ENCODE data around the gene WDR90. TPM values are rescaled to one million over a fixed set of nuclear protein-coding genes. Genes with fewer than 3 reads are reported as not detected.
A peak's percentile ranks its signal among the peaks of the same experiment; 100 is the strongest.

Gene WDR90
- total and polyA plus RNA-seq, 10 of the 15 experiments (the other 5 are each of a cell fraction or from before 2014, with no cell fraction given): 2.0 to 65.0 (median 16.7) TPM

DNA sequence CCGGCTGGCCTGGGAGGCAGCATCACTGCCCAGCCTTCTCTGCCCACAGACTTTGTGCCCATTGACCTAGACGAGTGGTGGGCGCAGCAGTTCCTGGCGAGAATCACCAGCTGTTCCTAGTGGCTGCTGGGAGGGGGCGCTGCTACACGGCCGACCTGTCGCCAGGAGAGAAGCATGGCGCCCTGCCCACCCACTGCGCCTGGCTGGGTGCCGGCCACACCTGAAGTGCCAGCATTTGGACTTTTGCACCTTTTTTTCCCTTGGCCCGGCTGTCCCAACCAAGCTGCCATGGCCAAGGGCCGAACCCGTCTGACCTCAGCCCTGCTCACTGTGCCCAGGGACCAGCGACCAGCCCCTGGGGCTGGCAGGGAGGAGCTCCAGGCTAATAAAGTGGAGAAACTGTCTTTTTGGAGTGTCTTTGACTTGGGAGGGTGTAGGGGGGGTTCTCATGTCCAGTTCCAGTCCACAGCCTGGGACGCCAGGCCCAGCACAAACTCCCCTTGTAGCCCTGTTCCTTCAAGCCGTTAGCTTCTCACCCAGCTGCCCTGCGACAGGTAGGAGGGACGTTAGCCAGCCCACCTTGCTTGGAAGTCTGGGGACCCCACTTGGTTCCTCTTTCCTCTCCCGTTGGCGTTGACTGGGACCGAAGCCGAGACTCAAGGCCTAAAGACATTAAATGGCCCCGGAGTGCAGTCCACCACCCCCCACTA, 939 bp upstream of the WDR90 start (continued):
- no peak for TF ChIP-seq ZBTB4 (CRISPR knock-in tag; IDR thresholded peaks at IDR 0.05)
- no peak for TF ChIP-seq POU2F2 (IDR thresholded peaks at IDR 0.05; ENCODE audit: borderline replicate concordance, low read depth, low read length)
- TF ChIP-seq, protein P1, sequence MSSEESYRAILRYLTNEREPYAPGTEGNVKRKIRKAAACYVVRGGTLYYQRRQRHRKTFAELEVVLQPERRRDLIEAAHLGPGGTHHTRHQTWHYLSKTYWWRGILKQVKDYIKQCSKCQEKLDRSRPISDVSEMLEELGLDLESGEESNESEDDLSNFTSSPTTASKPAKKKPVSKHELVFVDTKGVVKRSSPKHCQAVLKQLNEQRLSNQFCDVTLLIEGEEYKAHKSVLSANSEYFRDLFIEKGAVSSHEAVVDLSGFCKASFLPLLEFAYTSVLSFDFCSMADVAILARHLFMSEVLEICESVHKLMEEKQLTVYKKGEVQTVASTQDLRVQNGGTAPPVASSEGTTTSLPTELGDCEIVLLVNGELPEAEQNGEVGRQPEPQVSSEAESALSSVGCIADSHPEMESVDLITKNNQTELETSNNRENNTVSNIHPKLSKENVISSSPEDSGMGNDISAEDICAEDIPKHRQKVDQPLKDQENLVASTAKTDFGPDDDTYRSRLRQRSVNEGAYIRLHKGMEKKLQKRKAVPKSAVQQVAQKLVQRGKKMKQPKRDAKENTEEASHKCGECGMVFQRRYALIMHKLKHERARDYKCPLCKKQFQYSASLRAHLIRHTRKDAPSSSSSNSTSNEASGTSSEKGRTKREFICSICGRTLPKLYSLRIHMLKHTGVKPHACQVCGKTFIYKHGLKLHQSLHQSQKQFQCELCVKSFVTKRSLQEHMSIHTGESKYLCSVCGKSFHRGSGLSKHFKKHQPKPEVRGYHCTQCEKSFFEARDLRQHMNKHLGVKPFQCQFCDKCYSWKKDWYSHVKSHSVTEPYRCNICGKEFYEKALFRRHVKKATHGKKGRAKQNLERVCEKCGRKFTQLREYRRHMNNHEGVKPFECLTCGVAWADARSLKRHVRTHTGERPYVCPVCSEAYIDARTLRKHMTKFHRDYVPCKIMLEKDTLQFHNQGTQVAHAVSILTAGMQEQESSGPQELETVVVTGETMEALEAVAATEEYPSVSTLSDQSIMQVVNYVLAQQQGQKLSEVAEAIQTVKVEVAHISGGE (CRISPR knock-in tag; IDR thresholded peaks at IDR 0.05): no peak
- no peak for TF ChIP-seq MYC (IDR thresholded peaks at IDR 0.05; ENCODE audit: insufficient read depth, insufficient read length, insufficient replicate concordance, low read length, severe bottlenecking)
- TF ChIP-seq TCF12 (IDR thresholded peaks at IDR 0.05; ENCODE audit: low read depth, low read length): peak; percentile 65; the same call in 1 of the 2 replicates
- TF ChIP-seq ASH2L (IDR thresholded peaks at IDR 0.05; ENCODE audit: borderline replicate concordance, low read depth): no peak
- TF ChIP-seq BHLHE40 (IDR thresholded peaks at IDR 0.05; ENCODE audit: borderline replicate concordance in 1 of 2, low read depth in 2 of 2, low read length in 1 of 2): peak in 1 of 2 experiments; percentile 22; a peak in 1 of 4 replicates
- TF ChIP-seq, protein P2, sequence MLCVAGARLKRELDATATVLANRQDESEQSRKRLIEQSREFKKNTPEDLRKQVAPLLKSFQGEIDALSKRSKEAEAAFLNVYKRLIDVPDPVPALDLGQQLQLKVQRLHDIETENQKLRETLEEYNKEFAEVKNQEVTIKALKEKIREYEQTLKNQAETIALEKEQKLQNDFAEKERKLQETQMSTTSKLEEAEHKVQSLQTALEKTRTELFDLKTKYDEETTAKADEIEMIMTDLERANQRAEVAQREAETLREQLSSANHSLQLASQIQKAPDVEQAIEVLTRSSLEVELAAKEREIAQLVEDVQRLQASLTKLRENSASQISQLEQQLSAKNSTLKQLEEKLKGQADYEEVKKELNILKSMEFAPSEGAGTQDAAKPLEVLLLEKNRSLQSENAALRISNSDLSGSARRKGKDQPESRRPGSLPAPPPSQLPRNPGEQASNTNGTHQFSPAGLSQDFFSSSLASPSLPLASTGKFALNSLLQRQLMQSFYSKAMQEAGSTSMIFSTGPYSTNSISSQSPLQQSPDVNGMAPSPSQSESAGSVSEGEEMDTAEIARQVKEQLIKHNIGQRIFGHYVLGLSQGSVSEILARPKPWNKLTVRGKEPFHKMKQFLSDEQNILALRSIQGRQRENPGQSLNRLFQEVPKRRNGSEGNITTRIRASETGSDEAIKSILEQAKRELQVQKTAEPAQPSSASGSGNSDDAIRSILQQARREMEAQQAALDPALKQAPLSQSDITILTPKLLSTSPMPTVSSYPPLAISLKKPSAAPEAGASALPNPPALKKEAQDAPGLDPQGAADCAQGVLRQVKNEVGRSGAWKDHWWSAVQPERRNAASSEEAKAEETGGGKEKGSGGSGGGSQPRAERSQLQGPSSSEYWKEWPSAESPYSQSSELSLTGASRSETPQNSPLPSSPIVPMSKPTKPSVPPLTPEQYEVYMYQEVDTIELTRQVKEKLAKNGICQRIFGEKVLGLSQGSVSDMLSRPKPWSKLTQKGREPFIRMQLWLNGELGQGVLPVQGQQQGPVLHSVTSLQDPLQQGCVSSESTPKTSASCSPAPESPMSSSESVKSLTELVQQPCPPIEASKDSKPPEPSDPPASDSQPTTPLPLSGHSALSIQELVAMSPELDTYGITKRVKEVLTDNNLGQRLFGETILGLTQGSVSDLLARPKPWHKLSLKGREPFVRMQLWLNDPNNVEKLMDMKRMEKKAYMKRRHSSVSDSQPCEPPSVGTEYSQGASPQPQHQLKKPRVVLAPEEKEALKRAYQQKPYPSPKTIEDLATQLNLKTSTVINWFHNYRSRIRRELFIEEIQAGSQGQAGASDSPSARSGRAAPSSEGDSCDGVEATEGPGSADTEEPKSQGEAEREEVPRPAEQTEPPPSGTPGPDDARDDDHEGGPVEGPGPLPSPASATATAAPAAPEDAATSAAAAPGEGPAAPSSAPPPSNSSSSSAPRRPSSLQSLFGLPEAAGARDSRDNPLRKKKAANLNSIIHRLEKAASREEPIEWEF (IDR thresholded peaks at IDR 0.05; ENCODE audit: insufficient replicate concordance, low read depth, low read length): no peak
- no peak for TF ChIP-seq CHD2 (IDR thresholded peaks at IDR 0.05; ENCODE audit: borderline replicate concordance, low read depth, low read length)
- no peak for TF ChIP-seq TARDBP (IDR thresholded peaks at IDR 0.05; ENCODE audit: borderline replicate concordance)
- 0 out of 2 replicates have a peak, but pooled peaks have one; percentile 21 for TF ChIP-seq NKRF (conservative IDR thresholded peaks at IDR 0.05)
- TF ChIP-seq TCF3 (IDR thresholded peaks at IDR 0.05; ENCODE audit: borderline replicate concordance, insufficient read depth, low read depth, low read length): 0 out of 2 replicates have a peak, but pooled peaks have one; percentile 35
- no peak for TF ChIP-seq SP1 (IDR thresholded peaks at IDR 0.05; ENCODE audit: low read depth, low read length)
- no peak for TF ChIP-seq ZZZ3 (IDR thresholded peaks at IDR 0.05; ENCODE audit: control insufficient read depth, insufficient read length, low read depth)
